IPS-15b (cell line): Measurements from ENCODE around the gene NAGS.

ENCODE experiments used
- H3K27me3 ChIP-seq: one replicate; pipeline ENCODE4 v1.6.1; 2013; ENCODE audit warnings: low read length; ENCODE audit not compliant: control insufficient read depth, insufficient read depth
- H3K36me3 ChIP-seq: one replicate; pipeline ENCODE4 v1.6.1; 2013; ENCODE audit warnings: low read length; ENCODE audit not compliant: control insufficient read depth, insufficient read depth
- H3K4me1 ChIP-seq: one replicate; pipeline ENCODE4 v1.6.1; 2013; ENCODE audit warnings: mild to moderate bottlenecking, low read length; ENCODE audit not compliant: control insufficient read depth, insufficient read depth
- H3K4me3 ChIP-seq: one replicate; pipeline ENCODE4 v1.5.1; 2013; ENCODE audit warnings: low read depth, low read length
- H3K9ac ChIP-seq: one replicate; pipeline ENCODE4 v1.6.1; 2013; ENCODE audit warnings: low read depth, mild to moderate bottlenecking, low read length
- H3K9me3 ChIP-seq: one replicate; pipeline ENCODE4 v1.6.1; 2013; ENCODE audit warnings: mild to moderate bottlenecking, low read length; ENCODE audit not compliant: control insufficient read depth, insufficient read depth

The NAGS gene

GRCh38 chr17:44001461-44001920, 2.9 kb upstream of the NAGS start:
- no peaks in the 10 kb centered on the region for H3K36me3 ChIP-seq
- H3K9ac ChIP-seq: no peak overlapping the region
- no peaks in the 10 kb centered on the region for H3K9me3 ChIP-seq
- no peaks in the 10 kb centered on the region for H3K4me1 ChIP-seq
- no peak overlapping the region for H3K4me3 ChIP-seq
- H3K27me3 ChIP-seq: peaks cover 24% of the 10 kb centered on the region

- Histone ChIP-seq H3K27me3 (peaks cover 24% of the 10 kb centered on the region), H3K4me1 (no peaks in the 10 kb centered on the region), H3K9me3 (no peaks in the 10 kb centered on the region), H3K4me3 (no peak overlapping the region), H3K9ac (no peak overlapping the region), H3K36me3 (no peaks in the 10 kb centered on the region)
Measured at GRCh38 chr17:44002141-44002848, 2.1 kb upstream of the NAGS start.

- Histone ChIP-seq H3K4me3 (peak overlapping the region; percentile 90), H3K27me3 (peaks cover 28% of the 10 kb centered on the region), H3K9ac (peak overlapping the region; percentile 37), H3K36me3 (no peaks in the 10 kb centered on the region), H3K9me3 (no peaks in the 10 kb centered on the region), H3K4me1 (peaks cover 7% of the 10 kb centered on the region)
Measured at GRCh38 chr17:44004761-44005526, 522 bp downstream of the NAGS start.

- no peak overlapping the region for H3K9ac ChIP-seq
- H3K27me3 ChIP-seq: peaks cover 28% of the 10 kb centered on the region
- no peaks in the 10 kb centered on the region for H3K9me3 ChIP-seq
- H3K4me1 ChIP-seq: peaks cover 7% of the 10 kb centered on the region
- H3K36me3 ChIP-seq: no peaks in the 10 kb centered on the region
- H3K4me3 ChIP-seq: peak overlapping the region; percentile 90
Measured at GRCh38 chr17:44005527-44006271, 1.3 kb downstream of the NAGS start.

GRCh38 chr17:44006272-44006597, 1.8 kb downstream of the NAGS start:
- no peak overlapping the region for H3K9ac ChIP-seq
- H3K4me3 ChIP-seq: peak overlapping the region; percentile 90
- H3K27me3 ChIP-seq: peaks cover 28% of the 10 kb centered on the region
- peaks cover 7% of the 10 kb centered on the region for H3K4me1 ChIP-seq
- H3K36me3 ChIP-seq: no peaks in the 10 kb centered on the region
- H3K9me3 ChIP-seq: no peaks in the 10 kb centered on the region

GRCh38 chr17:44006598-44007345, 2.4 kb downstream of the NAGS start:
- peak overlapping the region; percentile 90 for H3K4me3 ChIP-seq
- peaks cover 7% of the 10 kb centered on the region for H3K4me1 ChIP-seq
- H3K9me3 ChIP-seq: no peaks in the 10 kb centered on the region
- H3K36me3 ChIP-seq: no peaks in the 10 kb centered on the region
- H3K27me3 ChIP-seq: peaks cover 28% of the 10 kb centered on the region
- no peak overlapping the region for H3K9ac ChIP-seq

- Histone ChIP-seq H3K27me3 (peaks cover 24% of the 10 kb centered on the region), H3K36me3 (no peaks in the 10 kb centered on the region), H3K4me3 (peak overlapping the region; percentile 90), H3K9me3 (no peaks in the 10 kb centered on the region), H3K4me1 (peaks cover 7% of the 10 kb centered on the region), H3K9ac (peak overlapping the region; percentile 32)
Measured at GRCh38 chr17:44007346-44008204, 3.2 kb downstream of the NAGS start.

- Histone ChIP-seq H3K27me3 (peaks cover 24% of the 10 kb centered on the region), H3K36me3 (no peaks in the 10 kb centered on the region), H3K4me1 (peaks cover 7% of the 10 kb centered on the region), H3K9ac (peak overlapping the region; percentile 32), H3K4me3 (peak overlapping the region; percentile 90), H3K9me3 (no peaks in the 10 kb centered on the region)
Measured at GRCh38 chr17:44008205-44008909, 3.9 kb downstream of the NAGS start.

- Histone ChIP-seq H3K27me3 (peaks cover 7% of the 10 kb centered on the region), H3K4me3 (no peak overlapping the region), H3K9me3 (no peaks in the 10 kb centered on the region), H3K36me3 (no peaks in the 10 kb centered on the region), H3K9ac (no peak overlapping the region), H3K4me1 (peaks cover 7% of the 10 kb centered on the region)
Measured at GRCh38 chr17:44010966-44011647, 6.7 kb downstream of the NAGS start.

GRCh38 chr17:44011876-44012275, 7.5 kb downstream of the NAGS start:
- Histone ChIP-seq H3K9ac (no peak overlapping the region), H3K4me1 (peaks cover 7% of the 10 kb centered on the region), H3K27me3 (peaks cover 4% of the 10 kb centered on the region), H3K9me3 (no peaks in the 10 kb centered on the region), H3K36me3 (no peaks in the 10 kb centered on the region), H3K4me3 (no peak overlapping the region)
